Calu3 (cell line): ENCODE measurements around the gene ULK4. TPM values are rescaled to one million over a fixed set of nuclear protein-coding genes. Genes with fewer than 3 reads are reported as not detected.
"Not testable (repeated sequence)": the region's sequence is repeated elsewhere in the genome, so short reads cannot be mapped to it uniquely, and the experiment has no call there.

Experiments used
- BruUV-seq: library from RNA; stranded (reverse); fragments of 400-500 nt; replicated peaks from 2 replicates; lab custom pipeline; 2021; lab: Mats Ljungman, UMichigan
- CTCF ChIA-PET: fragments of 300-600 bp; sonication (Branson Sonifier 250); formaldehyde crosslinking; loops from one replicate; lab custom pipeline; 2022; ENCODE audit warnings: antibody characterized with exemption; lab: Charles Lee
- DNase-seq: peaks from one replicate; pipeline ENCODE4 v3.0.0; 2022
- H3K27ac Mint-ChIP-seq: one replicate; pipeline ENCODE4 v1.8.0; 2022; ENCODE audit warnings: mixed read lengths; ENCODE audit not compliant: unreplicated experiment
- H3K27me3 Mint-ChIP-seq: one replicate; pipeline ENCODE4 v1.8.0; 2022; ENCODE audit warnings: mixed read lengths; ENCODE audit not compliant: unreplicated experiment
- H3K36me3 Mint-ChIP-seq: one replicate; pipeline ENCODE4 v1.8.0; 2022; ENCODE audit warnings: mild to moderate bottlenecking, moderate library complexity, mixed read lengths; ENCODE audit not compliant: insufficient read depth, unreplicated experiment
- H3K4me1 Mint-ChIP-seq: one replicate; pipeline ENCODE4 v1.8.0; 2022; ENCODE audit warnings: mild to moderate bottlenecking, low read depth, mixed read lengths; ENCODE audit not compliant: unreplicated experiment
- H3K4me3 Mint-ChIP-seq: one replicate; pipeline ENCODE4 v1.8.0; 2022; ENCODE audit warnings: mild to moderate bottlenecking, low read depth, moderate library complexity, mixed read lengths; ENCODE audit not compliant: unreplicated experiment
- H3K9me3 Mint-ChIP-seq: one replicate; pipeline ENCODE4 v1.8.0; 2022; ENCODE audit warnings: low read depth, mixed read lengths; ENCODE audit not compliant: unreplicated experiment
- intact Hi-C: fragments of 100-400 bp; cut with micrococcal nuclease; formaldehyde crosslinking; loops from one replicate; pipeline ENCODE4 v1.10.0; 2022; ENCODE audit not compliant: unreplicated experiment
- total RNA-seq: library from RNA; stranded (reverse); gene quantifications from 2 replicates; pipeline ENCODE4 v1.2.3, GENCODE V29; 2022
- TF ChIP-seq, protein P1 (sequence below): fragments of 200-600 bp; IDR thresholded peaks from one replicate; pipeline ENCODE4 v1.8.0; 2022; ENCODE audit warnings: antibody characterized with exemption; ENCODE audit not compliant: unreplicated experiment

The ULK4 gene
- total RNA-seq, 1 experiment from 2014 or later: 8.7 TPM

GRCh38 chr3:41682382-41682781 lies 279.5 kb downstream of the ULK4 start:
- CTCF ChIA-PET: no interaction called here
- DNase-seq: no peak
- H3K4me3 Mint-ChIP-seq: no peak overlapping the region
- no peak overlapping the region for H3K27ac Mint-ChIP-seq
- no peaks in the 10 kb centered on the region for H3K27me3 Mint-ChIP-seq
- intact Hi-C loops: no loop called here
- no peaks in the 10 kb centered on the region for H3K9me3 Mint-ChIP-seq
- TF ChIP-seq, protein P1, sequence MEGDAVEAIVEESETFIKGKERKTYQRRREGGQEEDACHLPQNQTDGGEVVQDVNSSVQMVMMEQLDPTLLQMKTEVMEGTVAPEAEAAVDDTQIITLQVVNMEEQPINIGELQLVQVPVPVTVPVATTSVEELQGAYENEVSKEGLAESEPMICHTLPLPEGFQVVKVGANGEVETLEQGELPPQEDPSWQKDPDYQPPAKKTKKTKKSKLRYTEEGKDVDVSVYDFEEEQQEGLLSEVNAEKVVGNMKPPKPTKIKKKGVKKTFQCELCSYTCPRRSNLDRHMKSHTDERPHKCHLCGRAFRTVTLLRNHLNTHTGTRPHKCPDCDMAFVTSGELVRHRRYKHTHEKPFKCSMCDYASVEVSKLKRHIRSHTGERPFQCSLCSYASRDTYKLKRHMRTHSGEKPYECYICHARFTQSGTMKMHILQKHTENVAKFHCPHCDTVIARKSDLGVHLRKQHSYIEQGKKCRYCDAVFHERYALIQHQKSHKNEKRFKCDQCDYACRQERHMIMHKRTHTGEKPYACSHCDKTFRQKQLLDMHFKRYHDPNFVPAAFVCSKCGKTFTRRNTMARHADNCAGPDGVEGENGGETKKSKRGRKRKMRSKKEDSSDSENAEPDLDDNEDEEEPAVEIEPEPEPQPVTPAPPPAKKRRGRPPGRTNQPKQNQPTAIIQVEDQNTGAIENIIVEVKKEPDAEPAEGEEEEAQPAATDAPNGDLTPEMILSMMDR: no peak
- BruUV-seq: no TSS peak
- H3K4me1 Mint-ChIP-seq: peaks cover 9% of the 10 kb centered on the region
- no peaks in the 10 kb centered on the region for H3K36me3 Mint-ChIP-seq

DNA sequence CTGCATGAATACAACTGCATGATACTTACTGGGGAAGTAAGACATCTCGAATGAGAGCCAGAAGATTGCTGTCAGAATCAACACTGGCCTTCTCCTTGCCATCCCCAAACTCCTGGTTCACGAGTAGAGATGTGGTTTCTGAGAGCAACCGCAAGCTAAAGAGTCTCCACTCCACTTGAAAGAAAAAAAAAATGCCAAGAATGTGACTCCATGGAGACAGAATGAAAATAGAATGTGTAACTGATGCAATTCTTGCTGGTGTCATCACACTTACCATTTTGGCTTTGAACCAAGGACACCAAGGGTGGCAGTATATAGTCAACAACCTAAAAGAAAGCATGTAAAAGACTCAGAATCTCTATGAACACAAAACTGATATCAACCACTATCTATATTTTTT lies 280.4 kb downstream of the ULK4 start:
- Mint-ChIP-seq H3K27me3 (no peaks in the 10 kb centered on the region), H3K4me1 (peaks cover 9% of the 10 kb centered on the region), H3K4me3 (no peak overlapping the region), H3K36me3 (no peaks in the 10 kb centered on the region), H3K9me3 (no peaks in the 10 kb centered on the region), H3K27ac (no peak overlapping the region)
- intact Hi-C loops: no loop called here
- TF ChIP-seq, protein P1: no peak
- no TSS peak for BruUV-seq
- no peak for DNase-seq
- CTCF ChIA-PET: no interaction called here

DNA sequence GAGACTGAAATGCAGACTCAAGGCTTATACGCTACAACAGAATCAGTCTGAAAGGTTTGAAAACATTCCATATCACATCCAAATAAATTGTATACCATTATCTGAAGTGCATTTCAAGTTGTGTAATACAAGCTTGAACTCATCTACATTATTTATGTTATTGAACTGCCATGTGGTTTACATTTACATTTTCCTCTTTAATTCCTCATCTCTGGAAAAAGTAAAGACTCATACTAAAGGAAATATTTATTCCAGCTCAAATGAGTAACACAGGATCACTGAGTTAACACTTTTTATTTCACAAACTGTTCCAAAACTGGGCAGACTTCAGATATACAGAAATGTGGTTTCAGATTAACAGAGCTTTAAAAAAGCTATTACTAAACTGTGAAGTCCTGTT lies 282.5 kb downstream of the ULK4 start:
- DNase-seq: no peak
- TF ChIP-seq, protein P1: no peak
- no peak overlapping the region for H3K4me3 Mint-ChIP-seq
- H3K36me3 Mint-ChIP-seq: no peaks in the 10 kb centered on the region
- intact Hi-C loops: no loop called here
- CTCF ChIA-PET: no interaction called here
- BruUV-seq: no TSS peak
- H3K27me3 Mint-ChIP-seq: no peaks in the 10 kb centered on the region
- no peak overlapping the region for H3K27ac Mint-ChIP-seq
- peaks cover 9% of the 10 kb centered on the region for H3K4me1 Mint-ChIP-seq
- H3K9me3 Mint-ChIP-seq: no peaks in the 10 kb centered on the region

DNA sequence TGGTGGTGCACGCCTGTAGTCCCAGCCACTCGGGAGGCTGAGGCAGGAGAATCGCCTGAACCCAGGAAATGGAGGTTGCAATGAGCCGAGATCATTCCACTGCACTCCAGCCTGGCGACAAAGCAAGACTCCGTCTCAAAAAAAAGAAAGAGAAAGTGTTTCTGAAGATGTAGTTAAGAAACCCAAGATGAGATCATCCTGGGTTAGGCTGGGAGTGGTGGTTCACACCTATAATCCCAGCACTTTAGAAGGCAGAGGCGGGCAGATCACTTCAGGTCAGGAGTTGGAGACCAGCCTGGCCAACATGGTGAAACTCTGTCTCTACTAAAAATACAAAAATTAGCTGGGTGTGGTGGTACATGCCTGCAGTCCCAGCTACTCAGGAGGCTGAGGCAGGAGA lies 286.8 kb downstream of the ULK4 start:
- H3K4me3 Mint-ChIP-seq, H3K9me3 Mint-ChIP-seq, H3K27me3 Mint-ChIP-seq, intact Hi-C loops, H3K36me3 Mint-ChIP-seq, H3K4me1 Mint-ChIP-seq, CTCF ChIA-PET, BruUV-seq, H3K27ac Mint-ChIP-seq, DNase-seq: not testable (repeated sequence)

GRCh38 chr3:41674449-41674848 lies 287.5 kb downstream of the ULK4 start:
- CTCF ChIA-PET: interaction anchor here (0.6 kb wide), 1 partner anchor 1352 kb away, joined by 4 read pairs; no protein-coding TSS in a partner anchor
- intact Hi-C loops: no loop called here
- H3K4me1 Mint-ChIP-seq: no peaks in the 10 kb centered on the region
- H3K36me3 Mint-ChIP-seq: no peaks in the 10 kb centered on the region
- H3K27me3 Mint-ChIP-seq: no peaks in the 10 kb centered on the region
- H3K27ac Mint-ChIP-seq: no peak overlapping the region
- no TSS peak for BruUV-seq
- no peak overlapping the region for H3K4me3 Mint-ChIP-seq
- no peak for DNase-seq
- TF ChIP-seq, protein P1: no peak
- peaks cover 4% of the 10 kb centered on the region for H3K9me3 Mint-ChIP-seq
